Lung (tissue), 12 donors: ENCODE results near the gene SCD. TPM values are rescaled to one million over a fixed set of nuclear protein-coding genes. Genes with fewer than 3 reads are reported as not detected.

Source experiments
- ATAC-seq: fragments of 200-7000 bp; cut with Tn5 transposase; one replicate; pipeline ENCODE4 v1.9.1; 2020; ENCODE audit warnings: moderate number of reproducible peaks; ENCODE audit not compliant: insufficient read depth, low FRiP score
- DNase-seq, 3 donors: peaks; one replicate each; pipeline ENCODE4 v3.0.0-alpha.2; 2013 to 2017
- H3K27ac ChIP-seq, 2 donors: one replicate each; pipeline ENCODE4 v1.5.1; 2013; ENCODE audit warnings: mild to moderate bottlenecking in 2 of 2, moderate library complexity in 2 of 2, control low read depth in 1 of 2, inconsistent platforms in 1 of 2, low read depth in 1 of 2, low read length in 1 of 2
- H3K27me3 ChIP-seq, 3 donors: one replicate each; pipeline ENCODE4 v1.5.1; 2013; ENCODE audit warnings: low read length in 2 of 3; ENCODE audit not compliant: control insufficient read depth in 3 of 3, insufficient read depth in 3 of 3
- H3K36me3 ChIP-seq, 4 donors: one replicate each; pipeline ENCODE4 v1.5.1; 2013; ENCODE audit warnings: low read length in 4 of 4, mild to moderate bottlenecking in 1 of 4, moderate library complexity in 1 of 4; ENCODE audit not compliant: control insufficient read depth in 4 of 4, insufficient read depth in 4 of 4
- H3K4me1 ChIP-seq, 5 donors: one replicate each; pipeline ENCODE4 v1.5.1; 2013; ENCODE audit warnings: low read length in 5 of 5, mild to moderate bottlenecking in 2 of 5, moderate library complexity in 1 of 5; ENCODE audit not compliant: control insufficient read depth in 5 of 5, insufficient read depth in 5 of 5
- H3K4me3 ChIP-seq: one replicate; pipeline ENCODE4 v1.5.1; 2013; ENCODE audit warnings: mild to moderate bottlenecking, control low read depth, moderate library complexity
- H3K9ac ChIP-seq, 2 donors: one replicate each; pipeline ENCODE4 v1.5.1; 2013; ENCODE audit warnings: low read length in 2 of 2, control low read depth in 1 of 2; ENCODE audit not compliant: insufficient read depth in 1 of 2
- H3K9me3 ChIP-seq, 4 donors: one replicate each; pipeline ENCODE4 v1.5.1; 2013; ENCODE audit warnings: low read length in 3 of 4, mild to moderate bottlenecking in 1 of 4, moderate library complexity in 1 of 4; ENCODE audit not compliant: control insufficient read depth in 4 of 4, insufficient read depth in 3 of 4
- WGBS, 2 donors: extraction: QIAGEN DNeasy Blood & Tissue Kit; methylation state at CpG; one replicate each; pipeline ENCODE4 v1.1.7; 2013; 5-methylcytosine and 5-hydroxymethylcytosine counted together
- polyA plus RNA-seq, 2 donors: library from polyadenylated mRNA; stranded (reverse); fragments of 200-250 nt; gene quantifications; one replicate each; pipeline ENCODE4 v1.2.1, GENCODE V29; 2013
- total RNA-seq, 2 donors: library from RNA; depleted of rRNA in 1 of 2; stranded (reverse); fragments of >200 nt in 1 of 2; gene quantifications; one replicate each; pipeline ENCODE4 v1.2.1, GENCODE V29; 2014 to 2021
- TF ChIP-seq, protein P1 (sequence below): IDR thresholded peaks from 2 replicates; pipeline ENCODE4 v1.5.1; 2012; ENCODE audit warnings: mild to moderate bottlenecking; ENCODE audit errors: control extremely low read depth, extremely low read depth
- donor health status: control.
- donor health status: control.
- donor health status: Bipolar disorder and iron deficiency.
- donor health status: healthy.
- donor health status: DM: yes; HTN: yes; CAD: no.

Gene SCD
- total and polyA plus RNA-seq, 4 donors: 136 to 383 (median 239) TPM

DNA sequence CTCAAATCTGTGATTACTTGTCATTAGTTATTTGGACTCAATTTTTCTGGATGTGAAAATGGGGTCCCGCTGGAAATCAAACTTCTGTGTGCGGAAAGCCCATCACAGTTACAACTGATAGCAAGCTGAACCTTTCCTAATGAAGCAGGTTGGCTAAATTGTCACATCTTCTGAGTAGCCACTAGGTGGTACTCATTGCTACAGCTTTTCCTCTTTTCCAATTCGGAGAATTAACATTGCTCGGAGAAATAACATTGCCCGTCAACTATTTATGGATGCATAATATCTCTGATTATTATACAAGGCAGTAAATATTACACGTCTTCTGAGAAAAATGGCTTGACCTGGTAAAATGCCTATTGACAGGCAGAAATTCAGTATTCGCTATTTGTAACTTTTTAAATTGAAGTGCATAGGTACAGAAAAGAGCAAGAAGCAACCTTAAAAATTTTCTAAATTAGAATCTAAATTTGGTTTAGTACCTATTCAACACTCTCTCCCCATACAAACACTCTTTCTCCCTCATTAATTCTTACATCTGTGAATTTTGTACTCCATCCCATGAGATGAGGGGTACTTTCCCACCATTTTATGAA lies 43.2 kb upstream of the SCD start:
- H3K9ac ChIP-seq: no peak overlapping the region
- TF ChIP-seq, protein P1, sequence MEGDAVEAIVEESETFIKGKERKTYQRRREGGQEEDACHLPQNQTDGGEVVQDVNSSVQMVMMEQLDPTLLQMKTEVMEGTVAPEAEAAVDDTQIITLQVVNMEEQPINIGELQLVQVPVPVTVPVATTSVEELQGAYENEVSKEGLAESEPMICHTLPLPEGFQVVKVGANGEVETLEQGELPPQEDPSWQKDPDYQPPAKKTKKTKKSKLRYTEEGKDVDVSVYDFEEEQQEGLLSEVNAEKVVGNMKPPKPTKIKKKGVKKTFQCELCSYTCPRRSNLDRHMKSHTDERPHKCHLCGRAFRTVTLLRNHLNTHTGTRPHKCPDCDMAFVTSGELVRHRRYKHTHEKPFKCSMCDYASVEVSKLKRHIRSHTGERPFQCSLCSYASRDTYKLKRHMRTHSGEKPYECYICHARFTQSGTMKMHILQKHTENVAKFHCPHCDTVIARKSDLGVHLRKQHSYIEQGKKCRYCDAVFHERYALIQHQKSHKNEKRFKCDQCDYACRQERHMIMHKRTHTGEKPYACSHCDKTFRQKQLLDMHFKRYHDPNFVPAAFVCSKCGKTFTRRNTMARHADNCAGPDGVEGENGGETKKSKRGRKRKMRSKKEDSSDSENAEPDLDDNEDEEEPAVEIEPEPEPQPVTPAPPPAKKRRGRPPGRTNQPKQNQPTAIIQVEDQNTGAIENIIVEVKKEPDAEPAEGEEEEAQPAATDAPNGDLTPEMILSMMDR: peak; percentile 20
- DNase-seq (peak in 2 of 3 donors; percentile 11 to 20), ATAC-seq (no peak)
- H3K9me3 ChIP-seq: peaks cover 0 to 2% (median 0%) of the 10 kb centered on the region in 4 donors
- WGBS, 2 donors: 28 to 37% methylated on average over 7 of the region's 7 CpGs
- H3K4me3 ChIP-seq: no peak overlapping the region
- peaks cover 0 to 13% (median 11%) of the 10 kb centered on the region in 3 donors for H3K27me3 ChIP-seq
- no peak overlapping the region for H3K27ac ChIP-seq
- H3K4me1 ChIP-seq: no peaks in the 10 kb centered on the region
- no peaks in the 10 kb centered on the region for H3K36me3 ChIP-seq

DNA sequence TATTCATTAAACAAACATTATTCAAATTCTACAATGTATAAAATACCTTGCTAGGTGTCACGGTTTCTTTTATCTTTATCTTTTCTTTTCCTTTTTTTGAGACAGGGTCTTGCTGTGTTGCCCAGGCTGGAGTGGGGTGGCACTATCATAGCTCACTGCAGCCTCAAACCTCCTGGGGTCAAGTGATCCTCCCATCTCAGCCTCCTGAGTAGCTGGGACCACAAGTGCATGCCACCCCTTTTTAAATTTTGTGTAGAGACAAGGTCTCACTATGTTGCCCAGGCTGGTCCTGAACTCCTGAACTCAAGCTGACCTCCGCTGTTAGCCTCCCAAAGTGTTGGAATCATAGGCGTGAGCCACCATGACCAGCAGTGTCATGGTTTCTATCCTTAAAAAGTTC lies 42.6 kb upstream of the SCD start:
- H3K9ac ChIP-seq: no peak overlapping the region
- H3K27ac ChIP-seq: no peak overlapping the region
- TF ChIP-seq, protein P1: no peak
- H3K9me3 ChIP-seq: peaks cover 0 to 2% (median 0%) of the 10 kb centered on the region in 4 donors
- peaks cover 0 to 13% (median 11%) of the 10 kb centered on the region in 3 donors for H3K27me3 ChIP-seq
- 91 to 94% methylated on average over 3 of the region's 3 CpGs for WGBS, 2 donors
- no peaks in the 10 kb centered on the region for H3K36me3 ChIP-seq
- no peaks in the 10 kb centered on the region for H3K4me1 ChIP-seq
- no peak overlapping the region for H3K4me3 ChIP-seq
- no peak for DNase-seq
- ATAC-seq: no peak

DNA sequence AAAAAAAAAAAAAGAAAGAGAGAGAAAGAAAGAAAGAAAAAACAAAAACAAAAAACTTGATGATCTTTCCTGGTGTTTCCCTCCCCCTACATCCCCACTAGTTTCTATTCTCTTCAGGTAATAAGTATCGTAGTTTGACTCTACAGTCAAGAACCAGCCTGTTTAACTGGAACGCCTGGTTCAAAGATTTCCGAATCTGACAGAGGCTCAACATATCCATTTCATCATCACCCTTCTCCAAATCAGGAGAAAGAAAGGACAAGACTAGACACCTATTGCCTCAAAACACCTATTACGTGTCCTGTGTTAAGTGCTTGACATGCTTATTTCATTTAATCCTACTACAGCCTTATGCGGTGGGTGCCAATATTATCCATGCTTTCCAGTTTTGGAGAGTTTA lies 40.2 kb upstream of the SCD start:
- H3K36me3 ChIP-seq: no peaks in the 10 kb centered on the region
- H3K4me3 ChIP-seq: no peak overlapping the region
- no peaks in the 10 kb centered on the region for H3K9me3 ChIP-seq
- H3K27ac ChIP-seq: no peak overlapping the region
- WGBS, 2 donors: 86 to 98% methylated on average over 5 of the region's 5 CpGs
- TF ChIP-seq, protein P1: no peak
- ATAC-seq: no peak
- no peak for DNase-seq
- no peaks in the 10 kb centered on the region for H3K4me1 ChIP-seq
- H3K27me3 ChIP-seq: peaks cover 0 to 18% (median 14%) of the 10 kb centered on the region in 3 donors
- no peak overlapping the region for H3K9ac ChIP-seq

DNA sequence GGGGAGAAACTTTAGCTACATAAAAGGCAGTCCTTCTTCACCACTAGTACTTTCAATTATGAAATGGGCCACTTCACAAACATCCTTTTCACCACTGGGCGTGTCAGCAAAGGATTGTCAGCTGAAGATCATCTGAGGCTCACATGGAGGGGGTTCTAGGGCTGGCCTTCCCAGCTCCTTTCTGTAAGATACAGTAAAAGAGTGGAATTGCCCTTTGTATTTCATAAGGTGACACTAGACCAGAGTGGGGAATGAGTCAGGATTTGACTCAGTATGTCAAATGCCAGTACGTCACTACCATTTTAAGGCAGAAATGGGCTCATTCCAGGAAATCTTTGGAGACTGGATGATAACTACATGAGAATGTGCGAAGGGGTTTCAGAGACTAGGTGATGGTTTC lies 39.3 kb upstream of the SCD start:
- H3K4me1 ChIP-seq: no peaks in the 10 kb centered on the region
- no peak overlapping the region for H3K9ac ChIP-seq
- no peak overlapping the region for H3K27ac ChIP-seq
- H3K4me3 ChIP-seq: no peak overlapping the region
- 86 to 92% methylated on average over 3 of the region's 3 CpGs for WGBS, 2 donors
- no peak for DNase-seq
- ATAC-seq: peak; percentile 34
- no peaks in the 10 kb centered on the region for H3K36me3 ChIP-seq
- TF ChIP-seq, protein P1: no peak
- no peaks in the 10 kb centered on the region for H3K9me3 ChIP-seq
- H3K27me3 ChIP-seq: peaks cover 0 to 20% (median 17%) of the 10 kb centered on the region in 3 donors
